ENCODE results near the gene MAP3K7.

Gene MAP3K7

GRCh38 chr6:90490030-90490716 is 96.7 kb downstream of the MAP3K7 start:
- no peak overlapping the region for H3K27ac ChIP-seq
- no peak for DNase-seq (ENCODE audit: low read depth, low spot score)

- no peak for DNase-seq (ENCODE audit: low read depth, low spot score)
- no peak overlapping the region for H3K27ac ChIP-seq
These were observed 98.1 kb downstream of the MAP3K7 start for GRCh38 chr6:90488816-90489215.

GRCh38 chr6:90485635-90486277 is 101.1 kb downstream of the MAP3K7 start:
- H3K27ac ChIP-seq: no peak overlapping the region
- DNase-seq (ENCODE audit: low read depth, low spot score): no peak

GRCh38 chr6:90484903-90485302 is 102.0 kb downstream of the MAP3K7 start:
- no peak for DNase-seq (ENCODE audit: low read depth, low spot score)
- no peak overlapping the region for H3K27ac ChIP-seq

- DNase-seq (ENCODE audit: low read depth, low spot score): no peak
- H3K27ac ChIP-seq: no peak overlapping the region
These were observed 102.5 kb downstream of the MAP3K7 start for GRCh38 chr6:90484385-90484784.

- DNase-seq (ENCODE audit: low read depth, low spot score): no peak
- H3K27ac ChIP-seq: no peak overlapping the region
These were observed 102.9 kb downstream of the MAP3K7 start for GRCh38 chr6:90483956-90484355.

- H3K27ac ChIP-seq: no peak overlapping the region
- DNase-seq (ENCODE audit: low read depth, low spot score): no peak
These were observed 103.6 kb downstream of the MAP3K7 start for GRCh38 chr6:90483116-90483839.

- H3K27ac ChIP-seq: no peak overlapping the region
- DNase-seq (ENCODE audit: low read depth, low spot score): no peak
These were observed 106.2 kb downstream of the MAP3K7 start for GRCh38 chr6:90480666-90481065.

GRCh38 chr6:90479603-90479926 is 107.3 kb downstream of the MAP3K7 start:
- DNase-seq (ENCODE audit: low read depth, low spot score): no peak
- H3K27ac ChIP-seq: no peak overlapping the region

GRCh38 chr6:90478789-90479602 is 107.9 kb downstream of the MAP3K7 start:
- peak; percentile 85 for DNase-seq (ENCODE audit: low read depth, low spot score)
- H3K27ac ChIP-seq: no peak overlapping the region

GRCh38 chr6:90478278-90478677 is 108.6 kb downstream of the MAP3K7 start:
- DNase-seq (ENCODE audit: low read depth, low spot score): no peak
- H3K27ac ChIP-seq: no peak overlapping the region

GRCh38 chr6:90477366-90477765 is 109.5 kb downstream of the MAP3K7 start:
- H3K27ac ChIP-seq: no peak overlapping the region
- no peak for DNase-seq (ENCODE audit: low read depth, low spot score)

GRCh38 chr6:90472716-90473115 is 114.2 kb downstream of the MAP3K7 start:
- no peak for DNase-seq (ENCODE audit: low read depth, low spot score)
- H3K27ac ChIP-seq: no peak overlapping the region

- no peak for DNase-seq (ENCODE audit: low read depth, low spot score)
- no peak overlapping the region for H3K27ac ChIP-seq
These were observed 115.6 kb downstream of the MAP3K7 start for GRCh38 chr6:90471263-90471662.

- H3K27ac ChIP-seq: no peak overlapping the region
- DNase-seq (ENCODE audit: low read depth, low spot score): no peak
These were observed 117.0 kb downstream of the MAP3K7 start for GRCh38 chr6:90469906-90470305.

- H3K27ac ChIP-seq: no peak overlapping the region
- DNase-seq (ENCODE audit: low read depth, low spot score): no peak
These were observed 118.0 kb downstream of the MAP3K7 start for GRCh38 chr6:90468859-90469258.

- DNase-seq (ENCODE audit: low read depth, low spot score): peak; percentile 41
- no peak overlapping the region for H3K27ac ChIP-seq
These were observed 118.8 kb downstream of the MAP3K7 start for GRCh38 chr6:90468080-90468479.

GRCh38 chr6:90467546-90467945 is 119.3 kb downstream of the MAP3K7 start:
- DNase-seq (ENCODE audit: low read depth, low spot score): no peak

GRCh38 chr6:90466154-90466940 is 120.5 kb downstream of the MAP3K7 start:
- peak; percentile 2 for DNase-seq (ENCODE audit: low read depth, low spot score)
- no peak overlapping the region for H3K27ac ChIP-seq

More at GRCh38 chr6:90467546-90467945, 119.3 kb downstream of the MAP3K7 start:
- H3K27ac ChIP-seq: no peak overlapping the region

GRCh38 chr6:90465686-90466085 is 121.2 kb downstream of the MAP3K7 start:
- no peak overlapping the region for H3K27ac ChIP-seq
- no peak for DNase-seq (ENCODE audit: low read depth, low spot score)

Data from epithelial cell of prostate (primary cell).